ENCODE data around the gene REM2. TPM values are rescaled to one million over a fixed set of nuclear protein-coding genes. Genes with fewer than 3 reads are reported as not detected.

The REM2 gene
- total RNA-seq, 2 donors from 2014 or later: 0.77 to 1.2 TPM

GRCh38 chr14:22882529-22883172 lies 371 bp upstream of the REM2 start:
- 44 to 55% methylated on average over 4 to 6 of the region's 6 CpGs for WGBS, 2 experiments (ENCODE audit: insufficient coverage in 1 of 2, insufficient read length in 1 of 2)
- H3K27me3 ChIP-seq (ENCODE audit: control insufficient read depth, insufficient read depth, low read length, poor library complexity, severe bottlenecking): peaks cover 4% of the 10 kb centered on the region
- H3K27ac Mint-ChIP-seq: peak overlapping the region; percentile 93
- peak overlapping the region; percentile 85 for H3K27ac ChIP-seq (ENCODE audit: low read depth, low read length)
- H3K4me3 ChIP-seq (ENCODE audit: low read length): peak overlapping the region; percentile 27
- no peaks in the 10 kb centered on the region for H3K9me3 ChIP-seq (ENCODE audit: control insufficient read depth, low read length)
- peaks cover 16% of the 10 kb centered on the region for H3K4me1 ChIP-seq (ENCODE audit: control insufficient read depth, insufficient read depth, low read length)
- peaks cover 26% of the 10 kb centered on the region for H3K27me3 Mint-ChIP-seq (ENCODE audit: insufficient read depth)
- TF ChIP-seq CTCF (conservative IDR thresholded peaks at IDR 0.05): no peak
- peaks cover 34% of the 10 kb centered on the region for H3K4me1 Mint-ChIP-seq
- DNase-seq: peak; percentile 86
- H3K36me3 ChIP-seq (ENCODE audit: control insufficient read depth, insufficient read depth, low read length): peaks cover 5% of the 10 kb centered on the region
- H3K36me3 Mint-ChIP-seq (ENCODE audit: low read depth): peaks cover 9% of the 10 kb centered on the region
- H3K4me3 Mint-ChIP-seq: peak overlapping the region; percentile 49
- peak overlapping the region; percentile 47 for H3K9ac ChIP-seq (ENCODE audit: extremely low read depth, low read length, poor library complexity, severe bottlenecking)
- peaks cover 2% of the 10 kb centered on the region for H3K9me3 Mint-ChIP-seq

GRCh38 chr14:22884076-22884737 lies 1.2 kb downstream of the REM2 start:
- H3K4me1 Mint-ChIP-seq: peaks cover 34% of the 10 kb centered on the region
- WGBS, 2 experiments (ENCODE audit: insufficient coverage in 1 of 2, insufficient read length in 1 of 2): 91 to 97% methylated on average over 6 to 7 of the region's 7 CpGs
- H3K27me3 Mint-ChIP-seq (ENCODE audit: insufficient read depth): peaks cover 25% of the 10 kb centered on the region
- H3K9me3 Mint-ChIP-seq: peaks cover 2% of the 10 kb centered on the region
- H3K27ac Mint-ChIP-seq: peak overlapping the region; percentile 5
- DNase-seq: no peak
- Histone ChIP-seq H3K36me3 (ENCODE audit: control insufficient read depth, insufficient read depth, low read length) (no peaks in the 10 kb centered on the region), H3K9ac (ENCODE audit: extremely low read depth, low read length, poor library complexity, severe bottlenecking) (no peak overlapping the region), H3K4me1 (ENCODE audit: control insufficient read depth, insufficient read depth, low read length) (peaks cover 22% of the 10 kb centered on the region), H3K27me3 (ENCODE audit: control insufficient read depth, insufficient read depth, low read length, poor library complexity, severe bottlenecking) (peaks cover 4% of the 10 kb centered on the region), H3K9me3 (ENCODE audit: control insufficient read depth, low read length) (no peaks in the 10 kb centered on the region), H3K4me3 (ENCODE audit: low read length) (no peak overlapping the region), H3K27ac (ENCODE audit: low read depth, low read length) (peak overlapping the region; percentile 69)
- peaks cover 3% of the 10 kb centered on the region for H3K36me3 Mint-ChIP-seq (ENCODE audit: low read depth)
- TF ChIP-seq CTCF (conservative IDR thresholded peaks at IDR 0.05): no peak
- no peak overlapping the region for H3K4me3 Mint-ChIP-seq

- peaks cover 25% of the 10 kb centered on the region for H3K27me3 Mint-ChIP-seq (ENCODE audit: insufficient read depth)
- no peak overlapping the region for H3K27ac ChIP-seq (ENCODE audit: low read depth, low read length)
- H3K4me1 ChIP-seq (ENCODE audit: control insufficient read depth, insufficient read depth, low read length): peaks cover 22% of the 10 kb centered on the region
- peaks cover 3% of the 10 kb centered on the region for H3K36me3 Mint-ChIP-seq (ENCODE audit: low read depth)
- H3K4me3 ChIP-seq (ENCODE audit: low read length): no peak overlapping the region
- H3K27me3 ChIP-seq (ENCODE audit: control insufficient read depth, insufficient read depth, low read length, poor library complexity, severe bottlenecking): peaks cover 4% of the 10 kb centered on the region
- H3K36me3 ChIP-seq (ENCODE audit: control insufficient read depth, insufficient read depth, low read length): no peaks in the 10 kb centered on the region
- H3K9me3 Mint-ChIP-seq: peaks cover 2% of the 10 kb centered on the region
- H3K9me3 ChIP-seq (ENCODE audit: control insufficient read depth, low read length): no peaks in the 10 kb centered on the region
- TF ChIP-seq CTCF (conservative IDR thresholded peaks at IDR 0.05): no peak
- no peak for DNase-seq
- WGBS, 2 experiments (ENCODE audit: insufficient coverage in 1 of 2, insufficient read length in 1 of 2): 91 to 96% methylated on average over 9 to 11 of the region's 11 CpGs
- H3K4me3 Mint-ChIP-seq: no peak overlapping the region
- no peak overlapping the region for H3K27ac Mint-ChIP-seq
- H3K9ac ChIP-seq (ENCODE audit: extremely low read depth, low read length, poor library complexity, severe bottlenecking): no peak overlapping the region
- H3K4me1 Mint-ChIP-seq: peaks cover 30% of the 10 kb centered on the region
Observed at GRCh38 chr14:22884738-22885523, 1.9 kb downstream of the REM2 start.
